ENCODE data around the gene SH3GL1.

The SH3GL1 gene, protein sequence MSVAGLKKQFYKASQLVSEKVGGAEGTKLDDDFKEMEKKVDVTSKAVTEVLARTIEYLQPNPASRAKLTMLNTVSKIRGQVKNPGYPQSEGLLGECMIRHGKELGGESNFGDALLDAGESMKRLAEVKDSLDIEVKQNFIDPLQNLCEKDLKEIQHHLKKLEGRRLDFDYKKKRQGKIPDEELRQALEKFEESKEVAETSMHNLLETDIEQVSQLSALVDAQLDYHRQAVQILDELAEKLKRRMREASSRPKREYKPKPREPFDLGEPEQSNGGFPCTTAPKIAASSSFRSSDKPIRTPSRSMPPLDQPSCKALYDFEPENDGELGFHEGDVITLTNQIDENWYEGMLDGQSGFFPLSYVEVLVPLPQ

DNA sequence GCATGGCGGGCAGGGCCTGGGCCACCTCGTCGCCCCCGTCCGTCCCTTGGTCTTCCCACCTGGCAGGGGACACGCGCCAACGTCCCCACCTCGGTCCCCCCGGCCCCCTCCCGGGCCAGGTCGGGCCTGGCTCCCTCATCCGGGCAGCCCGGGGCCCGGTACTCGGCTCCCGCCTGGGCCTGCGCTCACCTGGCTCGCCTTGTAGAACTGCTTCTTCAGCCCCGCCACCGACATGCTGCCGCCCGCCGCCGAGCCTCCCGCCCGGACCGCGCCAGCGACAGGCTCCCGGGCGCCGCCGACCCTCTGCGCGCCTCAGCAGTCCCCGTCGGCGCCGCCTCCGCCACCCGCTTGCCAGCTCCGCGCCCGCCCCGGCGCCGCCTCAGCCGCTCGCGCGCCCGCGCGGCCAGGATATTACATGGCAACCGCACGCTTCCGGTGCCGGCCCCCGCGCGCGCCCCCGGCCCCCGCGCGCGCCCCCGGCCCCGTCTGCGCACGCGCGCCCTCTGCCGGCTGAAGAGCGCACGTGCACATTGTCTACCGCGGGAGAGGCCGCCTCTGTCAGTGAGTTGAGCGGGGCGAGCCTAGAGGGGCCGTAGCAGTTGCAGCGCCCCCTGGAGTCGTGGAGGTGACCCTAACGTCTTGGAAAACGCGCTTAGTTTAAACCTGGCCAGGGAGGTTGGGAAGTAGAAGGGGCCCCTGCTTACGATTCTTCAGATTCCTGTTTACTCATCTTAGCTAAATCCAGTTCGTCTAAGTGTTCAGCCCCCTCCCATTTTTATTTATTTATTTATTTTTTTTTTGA is at the start of gene SH3GL1:
Gene SH3GL1 (minus strand): TSS at position 413 of the 802 bp plus-strand sequence. CDS start 179 bp downstream, at position 234.
- DNase-seq = peak; percentile 92

DNA sequence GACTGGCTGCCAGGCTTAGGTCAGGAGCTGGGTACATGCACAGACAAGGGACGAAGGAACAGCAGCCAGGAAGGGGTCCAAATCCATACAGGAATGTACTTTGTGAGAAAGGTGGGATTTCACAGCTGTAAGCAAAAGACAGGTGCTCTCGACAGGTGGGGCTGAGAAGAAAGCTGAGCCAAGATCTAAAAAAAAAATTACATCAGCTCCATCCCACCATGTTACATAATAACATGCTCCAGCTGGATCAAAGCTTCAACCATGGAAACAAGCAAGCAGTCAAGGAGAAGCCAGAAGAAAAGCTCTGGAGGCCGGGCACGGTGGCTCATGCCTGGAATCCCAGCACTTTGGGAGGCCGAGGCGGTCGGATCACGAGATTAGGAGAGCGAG is 49.3 kb upstream of the SH3GL1 start:
- DNase-seq = no peak

DNA sequence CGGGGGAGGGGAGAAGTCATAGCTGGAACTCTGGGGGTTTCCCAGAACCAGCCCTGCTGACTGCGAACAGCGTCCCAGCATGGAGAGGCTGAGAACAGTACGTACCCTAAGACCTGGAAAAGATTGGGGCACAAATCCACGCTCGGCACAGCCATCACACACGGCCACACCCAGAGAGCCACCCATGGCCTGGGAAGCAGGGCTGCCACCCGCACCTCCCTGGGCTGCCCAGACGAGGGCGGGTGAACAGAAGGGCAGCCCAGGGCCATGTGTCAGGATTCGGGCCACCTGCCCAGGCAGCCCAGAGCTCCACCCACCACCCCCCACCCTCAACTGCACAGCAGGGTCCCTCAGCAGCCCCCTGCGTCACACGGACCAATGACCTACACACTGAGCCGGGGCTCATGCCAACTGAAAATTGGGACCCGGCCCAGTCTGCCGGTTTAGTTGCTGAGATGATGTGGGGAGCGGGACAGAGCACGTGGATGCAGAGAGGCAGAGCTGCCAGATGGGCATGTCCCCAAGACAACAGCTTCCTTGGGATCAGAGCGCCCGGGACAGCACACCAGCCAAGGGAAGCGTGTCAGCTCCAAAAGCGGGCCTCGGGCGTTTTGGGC is 48.8 kb upstream of the SH3GL1 start:
- DNase-seq = no peak

DNA sequence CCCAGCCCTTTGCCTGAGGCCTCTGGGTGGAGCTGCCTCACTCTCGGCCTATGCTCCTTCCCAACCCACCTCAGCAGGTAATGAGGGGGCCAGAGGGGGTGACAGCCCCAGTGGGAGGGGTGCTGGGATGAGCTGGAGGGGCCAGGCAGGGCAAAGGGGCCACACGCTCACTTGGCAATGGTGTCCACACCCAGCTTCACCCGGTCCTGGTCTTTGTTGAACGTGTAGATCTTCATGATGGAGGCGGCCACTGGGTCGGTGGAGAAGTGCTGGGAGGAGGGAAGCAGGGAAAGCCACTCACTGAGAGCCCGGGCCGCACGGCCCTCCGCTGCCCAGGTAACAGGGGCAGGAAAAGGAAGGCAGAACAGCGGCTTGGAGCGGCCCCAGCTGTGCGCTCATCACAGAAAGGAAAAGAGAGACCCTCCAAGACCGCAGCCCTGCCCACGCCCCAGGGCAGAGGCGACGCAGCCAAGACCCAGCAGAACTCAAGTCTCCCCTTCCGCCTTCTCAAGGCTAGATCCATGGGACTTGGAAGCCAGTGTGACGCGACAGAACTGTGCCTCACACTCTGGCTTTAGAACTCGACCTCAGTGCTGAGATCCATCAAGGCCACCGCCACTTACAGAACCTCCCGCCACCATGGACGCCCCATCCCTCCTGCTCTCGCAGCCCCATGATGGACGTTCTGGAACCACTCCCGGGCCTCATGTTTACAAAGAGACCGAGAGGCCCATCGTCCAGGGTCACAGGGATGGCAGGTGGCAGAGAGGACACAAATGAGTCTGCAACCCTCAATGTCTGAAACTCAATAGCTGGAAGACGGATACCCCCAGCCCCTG is 48.0 kb upstream of the SH3GL1 start:
- no peak for DNase-seq

DNA sequence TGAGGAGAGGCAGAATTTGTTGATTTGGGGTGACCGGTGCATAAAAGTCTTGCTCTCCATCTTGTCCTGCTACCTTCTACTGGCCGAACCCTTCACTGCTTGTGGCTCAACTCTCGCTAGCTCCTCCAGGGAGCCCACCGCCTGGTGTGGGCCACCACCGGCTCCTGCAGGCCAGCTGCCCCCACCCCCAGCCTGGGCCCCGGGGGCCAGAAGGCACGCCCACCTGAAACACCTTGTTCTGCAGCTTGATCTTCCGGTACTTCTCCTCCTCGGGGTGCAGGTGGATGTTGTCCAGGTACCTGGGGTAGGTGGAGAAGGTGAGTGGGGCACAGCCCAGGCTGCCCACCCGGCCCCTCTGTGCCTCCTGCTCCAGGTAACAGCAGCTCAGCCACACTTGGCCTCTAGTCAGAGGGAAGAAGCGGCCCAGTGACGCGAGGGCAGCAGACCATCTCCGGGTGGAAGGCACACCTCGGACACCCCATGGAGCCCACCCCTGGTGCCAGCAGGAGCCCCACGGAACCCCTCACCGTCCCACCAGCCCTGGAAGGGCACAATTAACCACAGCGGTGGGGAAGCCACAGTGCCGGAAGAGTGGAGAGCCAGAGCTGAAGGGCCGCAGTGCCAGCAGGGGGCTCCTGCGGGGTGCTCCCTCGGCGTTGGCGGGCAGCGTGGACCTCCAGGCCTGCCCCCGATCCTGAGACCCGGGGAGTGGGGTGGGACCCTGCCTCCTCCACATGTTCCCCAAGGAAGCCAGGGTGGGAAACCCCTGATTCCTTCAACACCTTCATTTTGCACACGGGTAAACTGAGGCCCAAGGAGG is 47.2 kb upstream of the SH3GL1 start:
- DNase-seq = no peak

DNA sequence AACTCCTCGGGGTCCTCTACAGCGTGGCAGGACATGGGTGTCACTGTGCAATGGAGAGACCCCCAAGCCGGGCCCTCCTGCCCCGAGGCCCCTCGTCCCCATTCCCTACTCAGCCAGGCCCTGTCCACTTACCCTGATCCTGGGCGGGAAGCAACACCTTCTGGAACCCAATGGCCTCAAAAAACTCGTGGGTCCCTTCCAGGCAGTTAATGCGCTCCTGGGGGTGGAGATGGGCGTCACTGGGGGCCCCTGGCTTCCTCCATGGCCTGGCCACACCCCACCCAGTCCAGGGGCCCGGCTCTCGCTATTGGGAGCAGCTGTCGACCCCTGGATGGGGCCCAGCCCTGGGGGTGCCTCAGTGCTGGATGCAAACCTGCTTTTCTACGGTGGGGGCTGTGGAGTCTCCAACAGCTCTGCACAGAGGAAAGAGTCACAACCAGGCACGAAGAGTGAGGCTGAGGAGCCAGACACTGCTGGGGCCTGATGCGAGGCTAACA is 46.4 kb upstream of the SH3GL1 start:
- no peak for DNase-seq

DNA sequence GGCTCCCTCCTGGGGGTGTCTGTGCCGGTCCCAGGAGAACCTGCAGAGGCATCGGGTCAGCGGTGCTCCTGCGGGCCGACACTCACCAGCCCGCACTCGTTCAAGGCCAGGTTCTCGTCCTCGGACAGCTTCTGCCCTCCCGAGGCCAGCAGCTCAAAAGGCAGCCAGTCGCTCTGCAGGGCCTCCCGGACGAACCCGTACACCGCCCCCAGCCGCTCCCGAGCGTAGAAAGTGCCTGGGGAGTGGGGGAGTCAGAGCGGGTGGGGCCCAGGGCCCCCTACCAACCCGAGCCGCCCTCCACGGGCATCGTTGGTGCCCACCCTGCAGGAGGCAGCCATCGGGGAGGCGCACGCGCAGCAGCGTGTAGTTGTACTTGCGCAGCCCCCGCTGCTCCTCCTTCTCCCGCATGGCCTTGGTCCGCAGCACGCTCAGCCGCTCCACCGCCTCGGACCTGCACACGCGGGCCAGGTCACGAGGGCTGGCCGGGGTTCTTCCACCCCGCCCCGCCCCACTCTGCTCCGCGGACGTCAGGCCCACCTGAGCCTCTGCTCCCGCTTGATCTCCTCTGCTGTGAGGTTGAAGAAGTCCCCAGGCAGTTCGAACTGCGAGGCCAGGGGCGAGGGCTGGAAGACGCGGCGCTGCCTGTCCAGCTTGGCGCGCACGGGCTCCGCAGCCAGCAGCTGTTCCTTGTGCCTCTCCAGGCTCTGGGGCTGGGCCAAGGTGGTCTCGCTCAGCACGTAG is 45.8 kb upstream of the SH3GL1 start:
- DNase-seq = no peak

DNA sequence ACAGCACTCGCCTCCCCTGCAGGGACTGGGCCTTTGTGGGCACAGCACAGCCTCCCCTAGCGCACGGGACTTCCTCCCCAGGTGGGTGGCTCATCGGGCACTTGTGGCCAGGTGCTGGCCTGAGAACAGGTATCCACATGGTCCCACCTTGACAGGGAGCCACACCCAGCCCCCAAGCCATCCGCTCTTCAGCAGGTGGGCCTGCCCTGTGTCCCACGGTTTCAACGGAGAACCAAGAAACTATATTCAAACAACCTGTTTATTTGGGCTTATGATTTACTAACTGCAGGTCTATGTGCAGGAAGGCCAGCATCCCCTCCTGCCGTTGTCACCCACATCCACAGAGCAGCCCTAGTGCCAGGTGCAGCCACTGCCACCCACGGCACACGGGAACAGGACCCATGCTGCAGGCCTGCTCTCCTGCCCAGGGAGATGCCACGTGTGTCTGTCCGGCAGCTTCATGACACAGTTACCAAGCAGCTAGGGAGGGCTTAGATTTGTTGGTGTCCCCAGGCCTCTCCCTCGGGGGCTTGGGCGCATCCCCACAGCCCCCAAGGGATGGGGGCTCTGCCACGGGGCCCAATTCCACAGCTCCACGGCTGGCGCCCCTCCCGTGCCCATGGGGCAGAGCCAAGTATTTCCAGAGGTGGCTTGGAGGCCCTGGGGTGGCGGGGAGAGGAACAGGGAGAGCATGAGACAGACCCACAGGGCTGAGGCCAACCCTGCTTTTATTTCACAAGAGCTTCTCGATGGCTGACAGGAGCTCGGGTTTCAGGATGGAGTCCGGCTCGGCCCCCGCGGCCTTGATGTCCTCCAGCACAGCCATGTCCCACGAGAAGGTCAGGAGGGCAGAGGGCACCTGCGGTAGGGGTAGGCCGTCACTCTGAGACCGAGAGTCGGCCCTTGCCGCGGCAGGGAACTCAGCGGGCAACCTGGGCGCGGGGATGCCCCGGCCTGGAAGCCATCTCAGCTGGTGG is 44.7 kb upstream of the SH3GL1 start:
- DNase-seq = no peak

DNA sequence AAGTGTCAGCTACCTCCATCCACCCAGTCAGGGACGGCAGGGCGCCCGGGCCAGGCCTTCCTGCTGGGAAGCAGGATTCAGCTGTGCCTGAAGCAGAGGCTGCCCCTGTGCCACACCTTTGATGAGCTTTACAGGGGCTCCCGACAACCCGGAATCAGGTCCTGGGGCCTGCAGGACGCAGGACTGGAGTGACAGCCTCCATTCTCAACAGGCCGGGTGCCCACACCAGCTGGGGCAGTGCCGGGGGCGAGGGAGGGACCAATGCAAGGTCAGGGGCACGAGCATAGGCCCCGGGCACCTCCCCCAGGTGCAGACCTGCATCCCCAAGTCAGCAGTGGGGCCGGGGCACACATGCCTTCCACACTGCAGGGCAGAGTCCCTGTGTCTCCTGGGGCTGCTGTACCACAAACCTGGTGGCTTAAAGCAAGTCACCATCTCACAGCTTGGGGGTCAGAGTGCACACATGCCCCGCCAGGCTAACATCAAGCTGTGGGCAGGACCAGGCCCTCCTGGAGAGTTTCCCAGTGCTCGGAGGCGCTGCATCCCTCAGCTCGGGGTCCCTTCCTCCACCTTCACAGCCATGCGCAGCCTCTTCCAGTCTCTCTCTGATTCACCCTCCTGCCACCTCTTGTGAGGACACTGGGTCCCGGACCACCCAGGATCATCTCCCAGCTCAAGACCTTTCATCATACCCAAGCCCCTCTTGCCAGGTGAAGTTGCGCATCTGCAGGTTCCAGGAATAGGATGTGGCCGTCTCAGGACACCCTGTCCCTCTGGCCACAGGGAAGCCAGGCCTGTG is 43.8 kb upstream of the SH3GL1 start:
- DNase-seq = no peak

DNA sequence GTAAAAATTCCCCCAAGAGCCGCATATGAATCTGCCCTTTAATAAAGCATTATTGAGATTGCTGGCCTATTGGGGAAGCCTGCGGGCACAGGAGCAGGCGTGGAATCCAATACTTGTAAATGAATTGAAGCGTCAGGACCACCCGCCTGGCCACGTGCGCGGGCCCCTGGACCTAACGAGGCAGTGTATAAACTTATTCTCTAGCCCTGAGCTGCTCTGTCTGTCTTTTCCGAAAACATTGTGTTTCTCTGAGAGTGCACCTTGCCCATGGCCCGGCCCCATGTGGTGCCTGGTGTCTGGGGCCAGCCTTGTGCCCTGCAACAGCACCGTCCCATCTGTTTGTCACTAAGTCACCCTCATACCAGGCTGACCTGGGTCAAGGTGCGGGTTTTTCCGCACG is 42.8 kb upstream of the SH3GL1 start:
- DNase-seq = no peak

DNA sequence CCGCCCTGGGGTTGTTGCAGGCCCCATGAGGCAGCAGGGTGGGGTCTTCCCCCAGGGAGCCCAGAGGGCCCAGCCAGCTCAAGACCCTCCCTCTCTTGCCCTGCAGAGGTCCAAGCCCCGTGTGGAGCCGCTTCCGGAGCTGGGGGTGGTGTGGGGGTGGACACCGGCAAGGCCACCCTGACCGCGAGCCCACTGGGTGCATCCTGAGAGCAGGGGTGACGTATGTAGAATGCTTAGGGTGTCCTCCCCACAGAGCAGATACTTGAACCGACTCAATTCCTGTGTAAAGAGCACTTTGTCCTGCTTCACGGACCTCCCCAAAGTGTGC is 42.4 kb upstream of the SH3GL1 start:
- no peak for DNase-seq

DNA sequence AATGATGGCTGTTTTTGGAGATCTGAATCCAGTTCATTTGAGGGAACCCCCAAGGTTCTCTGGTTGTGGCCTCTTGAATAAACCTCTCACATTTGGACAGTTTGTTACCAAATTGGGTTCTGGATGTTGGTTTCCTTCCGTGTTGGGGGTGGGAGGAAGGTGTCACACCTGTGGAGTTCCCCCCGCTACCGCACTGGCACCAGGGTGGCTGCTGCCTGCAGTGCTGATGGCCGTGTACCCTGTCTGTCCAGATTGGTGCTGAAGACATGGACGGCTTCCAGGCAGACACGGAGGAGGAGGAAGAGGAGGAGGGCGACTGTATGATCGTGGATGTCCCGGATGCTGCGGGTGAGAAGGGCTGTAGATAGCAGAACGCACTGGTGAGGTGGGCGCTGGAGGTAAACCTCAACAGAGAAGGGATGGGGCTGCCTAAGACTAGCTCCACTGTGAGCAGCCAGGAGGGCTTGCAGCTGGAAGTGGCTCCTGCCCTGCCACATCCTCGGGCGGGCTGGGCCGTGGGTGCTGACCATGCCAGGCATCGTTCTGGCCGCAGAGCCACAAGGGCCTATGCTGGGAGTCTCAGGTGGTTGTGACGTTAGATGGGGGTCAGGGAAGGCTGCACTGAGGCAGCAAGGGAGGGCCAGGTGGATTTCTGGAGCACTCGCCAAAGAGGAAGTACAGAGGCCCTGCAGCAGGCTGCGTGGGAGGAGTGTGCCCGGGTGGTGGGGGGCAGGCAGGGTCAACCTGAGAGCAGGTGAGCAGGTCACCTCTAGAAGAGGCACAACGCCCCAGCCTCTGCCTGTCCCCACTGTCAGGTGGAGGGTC is 41.9 kb upstream of the SH3GL1 start:
- DNase-seq = no peak

DNA sequence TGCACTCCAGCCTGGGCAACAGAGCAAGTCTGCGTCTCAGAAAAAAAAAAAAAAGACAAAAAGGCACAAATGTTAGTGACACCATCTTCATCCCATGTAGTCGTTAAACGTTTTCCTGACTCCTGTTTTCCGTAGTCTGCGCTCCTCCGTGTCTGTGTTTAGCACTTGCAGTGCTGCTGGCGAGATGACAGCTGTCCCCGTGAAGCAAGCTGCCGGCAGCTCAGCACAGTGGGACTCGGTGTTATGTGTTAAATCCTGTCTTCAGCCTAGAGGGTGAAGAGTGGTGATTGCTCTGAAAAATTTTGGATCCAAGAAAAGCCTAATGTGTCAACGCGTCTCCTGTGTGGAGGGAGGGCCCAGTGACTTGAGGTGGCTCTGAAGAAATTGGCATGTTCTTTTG is 38.9 kb upstream of the SH3GL1 start:
- DNase-seq = no peak

DNA sequence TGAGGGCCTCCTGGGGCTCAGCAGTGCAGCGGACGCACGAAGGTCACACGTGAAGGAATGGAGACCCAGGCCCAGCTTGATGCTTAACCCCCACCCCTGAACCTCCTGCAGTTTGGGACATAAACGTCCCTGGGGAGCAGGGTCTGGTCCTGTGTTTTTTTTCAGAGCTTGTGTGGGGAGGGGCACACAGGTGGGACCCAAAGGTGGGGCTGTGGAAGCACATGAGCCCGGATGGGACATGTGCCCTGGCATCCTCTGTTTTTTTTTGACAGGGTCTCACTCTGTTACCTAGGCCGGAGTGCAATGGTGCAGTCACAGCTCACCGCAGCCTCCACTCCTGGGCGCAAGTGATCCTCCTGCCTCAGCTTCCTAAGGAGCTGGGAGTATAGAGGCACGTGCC is 36.8 kb upstream of the SH3GL1 start:
- no peak for DNase-seq

DNA sequence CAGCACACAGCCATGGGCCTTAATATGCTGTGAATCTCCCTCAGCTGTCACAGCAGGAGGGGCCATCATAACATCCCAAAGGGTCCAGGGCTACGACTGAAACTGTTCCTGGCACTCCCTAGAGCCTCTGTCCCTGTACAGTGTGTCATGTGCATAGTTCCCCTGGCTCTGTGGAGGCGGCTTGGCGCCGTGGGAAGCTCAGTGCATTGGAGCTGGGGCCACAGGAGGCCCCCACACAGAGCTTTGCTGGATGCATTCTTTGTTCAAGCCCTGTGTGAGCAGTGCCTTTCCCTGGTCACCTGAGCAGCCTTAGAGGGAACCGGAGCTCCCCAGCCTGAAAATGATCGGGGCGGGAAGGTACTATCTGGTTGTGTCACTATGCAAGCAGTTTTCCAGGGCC is 35.9 kb upstream of the SH3GL1 start:
- no peak for DNase-seq

DNA sequence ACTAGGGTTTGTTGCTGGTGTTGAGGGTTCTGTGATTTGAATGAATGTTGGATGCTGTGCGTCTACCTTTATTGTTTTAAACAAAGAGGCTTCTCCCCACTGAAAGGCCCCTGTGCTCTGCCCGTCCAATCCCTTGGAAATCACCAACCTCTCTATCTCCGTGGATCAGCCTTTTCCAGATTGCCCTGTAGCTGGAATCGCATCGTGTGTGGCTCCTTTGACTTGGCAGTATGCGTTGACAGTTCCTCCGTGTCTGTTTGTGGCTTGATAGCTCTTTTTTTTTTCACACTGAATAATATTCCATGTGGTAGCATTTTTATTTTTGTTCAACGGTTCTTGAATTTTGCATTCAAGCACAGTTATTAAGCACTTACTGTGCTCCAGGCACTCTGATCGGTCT is 34.0 kb upstream of the SH3GL1 start:
- no peak for DNase-seq

DNA sequence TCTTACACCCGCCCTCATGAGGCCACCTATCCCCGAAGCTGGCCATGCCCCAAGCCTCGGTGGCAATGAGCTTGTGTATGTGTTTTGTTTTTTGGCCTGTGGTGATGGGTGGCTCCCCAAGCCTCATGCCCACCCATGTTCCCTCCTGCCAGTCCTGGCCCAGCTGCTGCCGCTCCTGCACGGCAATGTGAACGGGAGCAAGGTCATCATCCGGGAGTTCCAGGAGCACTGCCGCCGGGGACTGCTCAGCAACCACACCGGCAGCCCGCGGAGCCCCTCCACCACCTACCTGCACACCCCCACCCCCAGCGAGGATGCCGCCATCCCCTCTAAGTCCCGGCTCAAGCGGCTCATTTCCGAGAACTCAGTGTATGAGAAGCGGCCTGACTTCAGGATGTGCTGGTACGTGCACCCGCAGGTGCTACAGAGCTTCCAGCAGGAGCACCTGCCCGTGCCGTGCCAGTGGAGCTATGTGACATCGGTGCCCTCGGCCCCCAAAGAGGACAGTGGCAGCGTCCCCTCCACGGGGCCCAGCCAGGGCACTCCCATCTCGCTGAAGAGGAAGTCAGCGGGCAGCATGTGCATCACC is 32.7 kb upstream of the SH3GL1 start:
- no peak for DNase-seq
